ENCODE data around the gene MRPS7. TPM values are rescaled to one million over a fixed set of nuclear protein-coding genes. Genes with fewer than 3 reads are reported as not detected.
A peak's percentile ranks its signal among the peaks of the same experiment; 100 is the strongest.

The MRPS7 gene
- total and polyA plus RNA-seq, 9 of the 15 experiments (the other 6 are each of a cell fraction or from before 2014, with no cell fraction given): 107 to 244 (median 132) TPM

GRCh38 chr17:75271233-75271954 lies 9.7 kb downstream of the MRPS7 start (continued):
- TF ChIP-seq E2F8 (IDR thresholded peaks at IDR 0.05; ENCODE audit: low read depth, partially characterized antibody) (no peak), ZNF699 (CRISPR knock-in tag; IDR thresholded peaks at IDR 0.05; ENCODE audit: insufficient replicate concordance) (no peak), NR2C2 (CRISPR knock-in tag; IDR thresholded peaks at IDR 0.05) (peak; percentile 76), NR2C2 (tag; IDR thresholded peaks at IDR 0.05) (peak; percentile 93), CHAMP1 (IDR thresholded peaks at IDR 0.05) (no peak), IRF2 (CRISPR knock-in tag; IDR thresholded peaks at IDR 0.05) (no peak), GMEB1 (CRISPR knock-in tag; IDR thresholded peaks at IDR 0.05) (peak; percentile 74), ARID3A (IDR thresholded peaks at IDR 0.05; ENCODE audit: borderline replicate concordance, low read depth, low read length) (no peak), THAP12 (CRISPR knock-in tag; IDR thresholded peaks at IDR 0.05) (no peak), BRD4 (IDR thresholded peaks at IDR 0.05) (0 out of 2 replicates have a peak, but pooled peaks have one; percentile 36)
- TF ChIP-seq, protein P1, sequence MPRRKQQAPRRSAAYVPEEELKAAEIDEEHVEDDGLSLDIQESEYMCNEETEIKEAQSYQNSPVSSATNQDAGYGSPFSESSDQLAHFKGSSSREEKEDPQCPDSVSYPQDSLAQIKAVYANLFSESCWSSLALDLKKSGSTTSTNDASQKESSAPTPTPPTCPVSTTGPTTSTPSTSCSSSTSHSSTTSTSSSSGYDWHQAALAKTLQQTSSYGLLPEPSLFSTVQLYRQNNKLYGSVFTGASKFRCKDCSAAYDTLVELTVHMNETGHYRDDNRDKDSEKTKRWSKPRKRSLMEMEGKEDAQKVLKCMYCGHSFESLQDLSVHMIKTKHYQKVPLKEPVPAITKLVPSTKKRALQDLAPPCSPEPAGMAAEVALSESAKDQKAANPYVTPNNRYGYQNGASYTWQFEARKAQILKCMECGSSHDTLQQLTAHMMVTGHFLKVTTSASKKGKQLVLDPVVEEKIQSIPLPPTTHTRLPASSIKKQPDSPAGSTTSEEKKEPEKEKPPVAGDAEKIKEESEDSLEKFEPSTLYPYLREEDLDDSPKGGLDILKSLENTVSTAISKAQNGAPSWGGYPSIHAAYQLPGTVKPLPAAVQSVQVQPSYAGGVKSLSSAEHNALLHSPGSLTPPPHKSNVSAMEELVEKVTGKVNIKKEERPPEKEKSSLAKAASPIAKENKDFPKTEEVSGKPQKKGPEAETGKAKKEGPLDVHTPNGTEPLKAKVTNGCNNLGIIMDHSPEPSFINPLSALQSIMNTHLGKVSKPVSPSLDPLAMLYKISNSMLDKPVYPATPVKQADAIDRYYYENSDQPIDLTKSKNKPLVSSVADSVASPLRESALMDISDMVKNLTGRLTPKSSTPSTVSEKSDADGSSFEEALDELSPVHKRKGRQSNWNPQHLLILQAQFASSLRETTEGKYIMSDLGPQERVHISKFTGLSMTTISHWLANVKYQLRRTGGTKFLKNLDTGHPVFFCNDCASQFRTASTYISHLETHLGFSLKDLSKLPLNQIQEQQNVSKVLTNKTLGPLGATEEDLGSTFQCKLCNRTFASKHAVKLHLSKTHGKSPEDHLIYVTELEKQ (CRISPR knock-in tag; IDR thresholded peaks at IDR 0.05): no peak

Data from K562 (cell line).